Right ventricle myocardium inferior (tissue), 1 donor: ENCODE data around the gene TSR2. TPM values are rescaled to one million over a fixed set of nuclear protein-coding genes. Genes with fewer than 3 reads are reported as not detected.

Experiments used
- ATAC-seq: fragments of 200-7000 bp; cut with Tn5 transposase; one replicate; pipeline ENCODE4 v1.9.1; 2020; ENCODE audit warnings: mild to moderate bottlenecking, moderate library complexity
- DNase-seq: peaks from one replicate; pipeline ENCODE4 v3.0.0; 2021; ENCODE audit errors: missing footprints
- intact Hi-C: fragments of 100-400 bp; cut with DNase I; formaldehyde crosslinking; loops from one replicate; pipeline ENCODE4 v1.11.0; 2022
- long read RNA-seq: library from polyadenylated mRNA; unstranded; transcript quantifications from one replicate; pipeline ENCODE4 v2.0.0, GENCODE V29; 2021
- total RNA-seq: library from RNA; stranded (reverse); fragmentation: NEBNext Ultra II Directional; extraction: Animal tissue kit (Norgen Biotek cat#: 25700); gene quantifications from one replicate; pipeline ENCODE4 v1.2.1, GENCODE V29; 2021
- donor health status: DM: no; HTN: yes; CAD: no; lungs with severe emphysema.

Gene TSR2
- total RNA-seq: 37.7 TPM
- long read RNA-seq, transcript TSR2-201 (5 exons, 1,534 nt): major isoform, 23 of 28 reads
- long read RNA-seq, partial matches to known transcripts: 3 of 28 reads
- long read RNA-seq, other reads (novel, unspliced or antisense): 2 of 28 reads

- DNase-seq (peak; percentile 90), ATAC-seq (peak; percentile 98)
- intact Hi-C loops: loop anchor here (5.0 kb wide), 1 partner anchor 92 kb away; the partner anchor contains the start of gene GNL3L
Measured at GRCh38 chrX:54439960-54440871, at the start of gene TSR2. TSS of gene TSR2 (plus strand) at chrX:54440404. CDS start at chrX:54440422, 18 bp downstream.

GRCh38 chrX:54397113-54397512, 43.1 kb upstream of the TSR2 start:
- ATAC-seq (no peak), DNase-seq (no peak)
- intact Hi-C loops: no loop called here

GRCh38 chrX:54407266-54407665, 32.9 kb upstream of the TSR2 start:
- ATAC-seq: no peak
- no peak for DNase-seq
- intact Hi-C loops: no loop called here

DNA sequence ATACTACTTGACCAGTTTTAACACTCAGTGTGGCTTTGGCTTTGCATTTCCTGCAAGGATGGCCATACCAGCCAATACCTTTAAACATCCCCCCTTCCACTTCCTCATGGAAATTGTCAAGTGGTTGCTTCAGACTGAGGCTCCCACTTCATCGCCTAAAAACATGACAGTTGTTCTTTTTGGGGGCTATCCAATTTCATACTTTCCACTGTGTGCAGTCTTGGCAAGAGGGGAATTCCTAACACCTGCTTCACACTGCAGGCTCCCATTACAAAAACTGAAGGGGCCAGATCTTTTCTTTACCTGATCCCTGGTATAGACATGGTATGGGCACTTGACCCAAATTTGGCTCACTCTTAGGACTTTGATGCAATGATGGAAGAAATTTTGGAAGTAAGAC, 28.5 kb upstream of the TSR2 start:
- ATAC-seq: no peak
- no peak for DNase-seq
- intact Hi-C loops: no loop called here

DNA sequence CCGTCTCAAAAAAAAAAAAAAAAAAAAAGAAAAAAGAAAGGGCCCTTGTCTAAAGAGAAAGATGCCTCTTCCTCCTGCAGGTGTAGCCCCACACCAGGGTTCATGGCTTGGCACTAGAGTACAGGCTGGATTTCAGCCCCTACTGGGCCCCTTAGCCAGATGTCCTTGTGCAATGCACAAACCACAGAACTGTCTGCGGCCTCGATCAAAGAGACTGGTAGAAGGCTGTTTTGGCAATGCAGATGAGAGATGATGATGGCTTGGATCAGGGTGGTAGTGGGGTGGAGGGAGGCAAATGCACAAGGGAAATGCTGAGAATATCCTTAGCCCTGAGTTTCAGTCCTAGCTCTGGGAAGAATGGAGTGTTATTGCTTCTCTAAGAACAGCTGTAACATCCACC, 26.5 kb upstream of the TSR2 start:
- DNase-seq (no peak), ATAC-seq (no peak)
- intact Hi-C loops: no loop called here

DNA sequence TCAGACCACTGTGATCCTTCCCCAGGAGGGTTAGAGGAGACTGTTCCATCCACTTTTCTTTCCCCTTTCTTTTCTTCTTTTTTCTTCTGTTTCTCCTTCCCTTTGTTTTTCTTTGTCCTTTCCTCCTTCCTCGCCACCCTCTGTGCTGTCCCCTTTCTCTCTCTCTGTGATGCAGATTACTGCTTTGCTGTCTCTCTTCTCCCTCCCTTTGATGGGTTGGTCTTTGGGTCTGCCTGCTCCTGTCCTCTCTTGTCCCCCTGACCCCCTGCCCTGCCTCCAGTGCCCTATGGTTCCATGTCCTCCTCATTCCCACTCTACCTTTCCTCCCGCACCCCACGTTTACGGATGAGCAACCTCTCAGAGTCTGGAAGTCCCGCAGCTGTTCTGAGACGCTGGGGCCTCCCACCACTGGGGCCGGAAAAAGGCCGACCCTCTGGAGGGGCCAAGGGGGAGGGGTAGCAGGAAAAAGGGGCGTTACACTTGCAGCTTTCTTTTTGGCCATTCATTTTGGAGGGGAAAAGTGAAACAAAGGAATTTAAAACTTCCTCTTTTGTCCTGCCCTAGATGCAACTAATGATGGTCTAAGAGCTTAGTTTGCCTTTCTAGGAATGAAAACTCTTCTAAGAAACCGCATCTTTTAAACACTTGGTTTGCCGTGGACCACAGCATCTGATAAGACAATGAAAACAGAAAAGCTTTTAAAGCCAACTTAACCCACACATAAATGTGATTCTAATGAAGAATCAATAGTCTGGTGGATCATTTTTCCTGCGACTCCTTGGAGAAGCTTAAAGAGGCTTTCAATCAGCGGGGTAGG, 24.5 kb upstream of the TSR2 start:
- intact Hi-C loops: no loop called here
- no peak for DNase-seq
- ATAC-seq: no peak

GRCh38 chrX:54416965-54417364, 23.2 kb upstream of the TSR2 start:
- intact Hi-C loops: no loop called here
- no peak for ATAC-seq
- DNase-seq: no peak

- intact Hi-C loops: no loop called here
- ATAC-seq: peak; percentile 82
- no peak for DNase-seq
Measured at GRCh38 chrX:54419559-54420302, 20.5 kb upstream of the TSR2 start.

GRCh38 chrX:54422168-54422567, 18.0 kb upstream of the TSR2 start:
- DNase-seq (no peak), ATAC-seq (no peak)
- intact Hi-C loops: no loop called here

DNA sequence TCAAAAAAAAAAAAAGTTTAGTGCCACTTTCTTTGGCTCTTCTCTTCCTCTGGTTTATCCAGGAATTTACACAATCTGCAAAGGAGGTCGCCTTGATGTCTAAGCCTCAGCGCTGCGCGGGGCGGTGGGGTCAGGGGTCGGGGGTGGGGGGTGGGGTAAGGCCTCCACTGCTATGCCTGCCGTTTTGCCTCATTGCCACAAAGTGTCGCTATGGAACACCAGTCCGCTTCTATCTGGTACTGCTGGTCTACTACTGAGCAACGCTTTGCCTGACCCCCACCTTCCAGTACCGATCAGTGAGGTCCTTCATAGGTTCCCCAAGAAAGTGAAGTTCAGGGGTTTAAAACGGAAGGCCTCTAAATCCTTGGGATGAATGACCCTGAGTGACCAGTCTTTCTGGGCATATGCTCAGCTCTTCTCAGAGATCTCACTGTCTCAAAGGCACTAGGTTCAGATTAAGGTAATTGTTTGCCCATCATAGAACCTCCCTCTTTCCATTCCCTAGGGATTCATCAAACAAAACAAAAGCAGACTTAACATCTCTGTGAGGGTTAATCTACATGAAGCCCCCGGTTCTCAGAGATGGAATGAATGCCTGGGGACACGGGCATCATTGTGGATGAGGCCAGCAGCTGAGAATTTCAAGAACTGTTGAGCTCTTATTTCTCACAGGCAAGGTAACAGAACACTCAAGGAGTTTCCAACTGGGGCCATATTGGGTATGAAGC, 16.9 kb upstream of the TSR2 start:
- intact Hi-C loops: no loop called here
- no peak for DNase-seq
- ATAC-seq: no peak

DNA sequence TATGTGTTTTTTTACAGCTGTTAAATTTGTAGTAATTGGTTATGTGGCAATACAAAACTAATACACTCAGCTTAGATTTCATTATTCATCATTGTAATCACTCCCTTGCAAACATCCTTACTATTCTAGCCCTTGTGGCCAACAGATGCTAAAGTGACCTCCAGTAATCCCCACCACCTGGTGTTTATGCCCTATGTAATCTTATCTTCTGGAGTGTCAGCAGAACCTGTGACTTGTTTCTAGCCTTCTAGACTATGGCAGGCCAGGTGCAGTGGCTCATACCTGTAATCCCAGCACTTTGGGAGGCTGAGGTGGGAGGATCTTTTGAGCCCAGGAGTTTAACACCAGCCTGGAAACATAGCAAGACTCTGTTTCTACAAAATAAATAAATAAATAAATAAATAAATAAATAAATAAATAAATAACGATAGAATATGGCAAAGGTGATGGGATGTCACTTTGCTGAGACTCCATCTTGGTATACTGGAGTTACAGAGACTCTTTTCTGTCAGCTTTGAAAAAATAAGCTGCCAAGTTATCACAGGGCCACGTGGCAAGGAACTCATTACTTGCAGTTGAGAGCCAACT, 12.3 kb upstream of the TSR2 start:
- ATAC-seq: no peak
- DNase-seq: no peak
- intact Hi-C loops: no loop called here

DNA sequence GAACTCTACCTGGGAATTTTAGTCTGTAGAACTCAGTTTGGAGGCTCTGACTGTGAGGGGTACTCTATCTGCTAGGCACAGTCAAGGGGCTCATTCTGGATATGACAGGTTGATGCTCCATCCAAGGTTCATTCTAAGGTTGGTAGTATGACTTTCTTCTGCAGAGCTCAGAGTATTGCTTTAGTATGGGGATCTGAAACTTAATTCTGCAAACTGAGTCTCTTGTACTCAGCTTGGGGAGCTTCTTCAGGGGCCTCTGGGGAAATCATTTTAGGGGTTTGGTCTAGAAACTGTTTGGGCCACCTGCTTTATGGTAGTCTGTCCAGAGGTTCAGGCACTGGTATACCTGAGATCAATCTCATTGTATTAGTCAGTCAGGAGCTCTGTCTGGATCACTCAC, 9.7 kb upstream of the TSR2 start:
- DNase-seq (no peak), ATAC-seq (no peak)
- intact Hi-C loops: no loop called here

GRCh38 chrX:54435121-54435520, 5.1 kb upstream of the TSR2 start:
- DNase-seq (no peak), ATAC-seq (no peak)
- intact Hi-C loops: no loop called here

GRCh38 chrX:54442790-54443189, 2.6 kb downstream of the TSR2 start:
- no peak for ATAC-seq
- intact Hi-C loops: loop anchor here (5.0 kb wide), 1 partner anchor 90 kb away; the partner anchor contains the start of gene GNL3L
- no peak for DNase-seq

- DNase-seq: no peak
- ATAC-seq: no peak
- intact Hi-C loops: loop anchor here (5.0 kb wide), 1 partner anchor 88 kb away; the partner anchor contains the start of gene GNL3L
Measured at GRCh38 chrX:54444752-54445151, 4.5 kb downstream of the TSR2 start.

DNA sequence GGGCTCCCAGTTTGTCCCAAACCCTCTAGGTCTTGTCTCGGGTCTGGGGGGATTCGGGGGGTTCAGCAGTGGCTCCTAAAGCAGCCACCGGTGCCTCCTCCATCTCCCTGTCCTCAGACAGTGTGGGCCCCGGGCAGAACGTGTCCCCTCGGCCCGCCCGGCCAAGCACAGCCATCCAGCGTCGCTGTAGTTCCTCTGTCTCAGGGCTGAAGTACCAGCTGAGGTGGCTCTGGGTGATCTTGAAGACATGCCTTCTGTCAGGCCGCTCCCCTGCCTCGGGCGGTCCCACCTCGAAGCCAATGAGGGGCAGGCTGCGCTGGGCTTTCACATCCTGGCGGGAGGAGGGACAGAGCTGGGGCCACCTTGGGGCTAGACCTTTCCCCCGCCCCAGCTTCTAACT, 5.9 kb downstream of the TSR2 start:
- no peak for DNase-seq
- no peak for ATAC-seq
- intact Hi-C loops: no loop called here

- intact Hi-C loops: no loop called here
- ATAC-seq (no peak), DNase-seq (no peak)
Measured at GRCh38 chrX:54447461-54447860, 7.3 kb downstream of the TSR2 start.

GRCh38 chrX:54449929-54450328, 9.7 kb downstream of the TSR2 start:
- intact Hi-C loops: no loop called here
- ATAC-seq (no peak), DNase-seq (no peak)
